ENCODE data around the gene OR2T6.

OR2T6 gene

GRCh38 chr1:248375446-248375845 lies at the start of gene OR2T6:
TSS of gene OR2T6 (plus strand) at chr1:248375746. CDS start at chr1:248387609, 11,863 bp downstream.
- TF ChIP-seq CTCF (conservative IDR thresholded peaks at IDR 0.05; ENCODE audit: low read depth, low read length), result no peak
- no peak within 1 kb of the TSS for H3K4me3 ChIP-seq (ENCODE audit: low read depth, low read length)
- no peak for DNase-seq (ENCODE audit: low read depth)

- no peak overlapping the region for H3K4me3 ChIP-seq (ENCODE audit: low read depth, low read length)
- no peak for DNase-seq (ENCODE audit: low read depth)
- TF ChIP-seq CTCF (conservative IDR thresholded peaks at IDR 0.05; ENCODE audit: low read depth, low read length), result no peak
Measured at GRCh38 chr1:248343451-248343850, 32.1 kb upstream of the OR2T6 start.

- no peak within 1 kb of the TSS for H3K4me3 ChIP-seq (ENCODE audit: low read depth, low read length)
- no peak for TF ChIP-seq CTCF (conservative IDR thresholded peaks at IDR 0.05; ENCODE audit: low read depth, low read length)
- no peak for DNase-seq (ENCODE audit: low read depth)
Measured at GRCh38 chr1:248348475-248348874, 27.1 kb upstream of the OR2T6 start, which contains the start of gene OR14C36. TSS of gene OR14C36 (plus strand) at chr1:248348775. CDS start at chr1:248348775, 0 bp downstream.

- no peak overlapping the region for H3K4me3 ChIP-seq (ENCODE audit: low read depth, low read length)
- TF ChIP-seq CTCF (conservative IDR thresholded peaks at IDR 0.05; ENCODE audit: low read depth, low read length), result no peak
Measured at GRCh38 chr1:248359415-248359814, 16.1 kb upstream of the OR2T6 start.

GRCh38 chr1:248361121-248361715 lies 14.3 kb upstream of the OR2T6 start, which contains the start of gene OR2T4:
TSS of gene OR2T4 (plus strand) at chr1:248361665. CDS start at chr1:248361665, 0 bp downstream.
- TF ChIP-seq CTCF (conservative IDR thresholded peaks at IDR 0.05; ENCODE audit: low read depth, low read length), result no peak
- no peak within 1 kb of the TSS for H3K4me3 ChIP-seq (ENCODE audit: low read depth, low read length)

More at GRCh38 chr1:248359415-248359814, 16.1 kb upstream of the OR2T6 start:
- no peak for DNase-seq (ENCODE audit: low read depth)

GRCh38 chr1:248366609-248367008 lies 8.9 kb upstream of the OR2T6 start:
- no peak for TF ChIP-seq CTCF (conservative IDR thresholded peaks at IDR 0.05; ENCODE audit: low read depth, low read length)
- no peak overlapping the region for H3K4me3 ChIP-seq (ENCODE audit: low read depth, low read length)
- DNase-seq (ENCODE audit: low read depth), result no peak

More at GRCh38 chr1:248361121-248361715, 14.3 kb upstream of the OR2T6 start, which contains the start of gene OR2T4:
- DNase-seq (ENCODE audit: low read depth), result no peak

GRCh38 chr1:248372394-248372793 lies 3.2 kb upstream of the OR2T6 start:
- no peak for TF ChIP-seq CTCF (conservative IDR thresholded peaks at IDR 0.05; ENCODE audit: low read depth, low read length)
- no peak for DNase-seq (ENCODE audit: low read depth)
- H3K4me3 ChIP-seq (ENCODE audit: low read depth, low read length), result no peak overlapping the region
